Tibial artery (tissue), 4 donors: ENCODE results near the gene KDM2B.

ENCODE experiments used
- DNase-seq, 2 donors: peaks; one replicate each; pipeline ENCODE4 v3.0.0-alpha.2; 2019
- H3K27ac ChIP-seq, 2 donors: fragments of 200-600 bp; sonication (generic) in 1 of 2; 1 replicate in 1 of 2; 2 replicates in 1 of 2; pipeline ENCODE4 v1.5.1; 2018 to 2019; ENCODE audit warnings: mild to moderate bottlenecking in 1 of 2
- H3K27me3 ChIP-seq, 2 donors: fragments of 200-600 bp; sonication (generic) in 1 of 2; one replicate each; pipeline versions ENCODE4 v1.5.1 to v1.6.0; 2016 to 2019
- H3K36me3 ChIP-seq, 3 donors: fragments of 200-600 bp; sonication (generic) in 2 of 3; one replicate each; pipeline ENCODE4 v1.5.1; 2016 to 2019; ENCODE audit warnings: mild to moderate bottlenecking in 2 of 3
- H3K4me1 ChIP-seq, 4 donors: fragments of 200-600 bp; sonication (generic) in 2 of 4; 1 replicate in 3 of 4; 2 replicates in 1 of 4; pipeline ENCODE4 v1.5.1; 2016 to 2019
- H3K4me3 ChIP-seq, 2 donors: fragments of 200-600 bp; sonication (generic) in 1 of 2; 1 replicate in 1 of 2; 2 replicates in 1 of 2; pipeline ENCODE4 v1.5.1; 2018 to 2019; ENCODE audit warnings: mild to moderate bottlenecking in 2 of 2
- H3K9me3 ChIP-seq, 3 donors: fragments of 200-600 bp; sonication (generic) in 1 of 3; one replicate each; pipeline ENCODE4 v1.5.1; 2016 to 2019
- intact Hi-C: fragments of 100-400 bp; cut with DNase I; formaldehyde crosslinking; loops from one replicate; pipeline ENCODE4 v1.15.0; 2023; ENCODE audit warnings: low total_unique reads
- TF ChIP-seq, protein P1 (sequence below), 2 experiments: fragments of 200-600 bp in 1 of 2; fragments of 450-650 bp in 1 of 2; IDR thresholded peaks; one replicate each; pipeline ENCODE4 v1.5.1; 2017 to 2019; ENCODE audit warnings: antibody characterized with exemption in 2 of 2, mild to moderate bottlenecking in 1 of 2, moderate library complexity in 1 of 2

The KDM2B gene

DNA sequence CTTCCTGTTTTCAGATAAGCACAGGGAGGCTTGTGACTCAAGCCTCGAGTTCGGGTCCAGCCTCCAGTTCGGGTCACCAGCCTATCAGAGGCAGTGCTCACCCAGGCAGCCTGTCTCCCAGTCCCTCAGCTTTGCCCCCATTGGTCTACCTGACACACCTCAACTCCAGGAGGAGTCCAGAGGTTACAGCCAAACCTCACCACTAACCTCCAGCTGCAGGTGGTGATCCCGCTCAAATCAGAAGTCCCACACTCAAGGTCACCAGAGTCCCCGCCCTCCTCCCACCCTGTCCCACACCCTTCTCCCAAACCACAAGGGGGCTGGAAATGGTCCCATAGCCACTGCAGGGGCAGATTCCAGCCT, 42.1 kb downstream of the KDM2B start:
- intact Hi-C loops = loop anchor here (5.0 kb wide), 2 partner anchors 36 to 39 kb away; no protein-coding TSS in a partner anchor
- no peak for DNase-seq
- Histone ChIP-seq H3K4me1 (peaks cover 0 to 28% (median 19%) of the 10 kb centered on the region in 4 donors), H3K27ac (peak overlapping the region in 1 of 2 donors; percentile 75), H3K36me3 (peaks cover 0 to 6% (median 0%) of the 10 kb centered on the region in 3 donors), H3K27me3 (no peaks in the 10 kb centered on the region), H3K4me3 (no peak overlapping the region), H3K9me3 (no peaks in the 10 kb centered on the region)
- TF ChIP-seq, protein P1, sequence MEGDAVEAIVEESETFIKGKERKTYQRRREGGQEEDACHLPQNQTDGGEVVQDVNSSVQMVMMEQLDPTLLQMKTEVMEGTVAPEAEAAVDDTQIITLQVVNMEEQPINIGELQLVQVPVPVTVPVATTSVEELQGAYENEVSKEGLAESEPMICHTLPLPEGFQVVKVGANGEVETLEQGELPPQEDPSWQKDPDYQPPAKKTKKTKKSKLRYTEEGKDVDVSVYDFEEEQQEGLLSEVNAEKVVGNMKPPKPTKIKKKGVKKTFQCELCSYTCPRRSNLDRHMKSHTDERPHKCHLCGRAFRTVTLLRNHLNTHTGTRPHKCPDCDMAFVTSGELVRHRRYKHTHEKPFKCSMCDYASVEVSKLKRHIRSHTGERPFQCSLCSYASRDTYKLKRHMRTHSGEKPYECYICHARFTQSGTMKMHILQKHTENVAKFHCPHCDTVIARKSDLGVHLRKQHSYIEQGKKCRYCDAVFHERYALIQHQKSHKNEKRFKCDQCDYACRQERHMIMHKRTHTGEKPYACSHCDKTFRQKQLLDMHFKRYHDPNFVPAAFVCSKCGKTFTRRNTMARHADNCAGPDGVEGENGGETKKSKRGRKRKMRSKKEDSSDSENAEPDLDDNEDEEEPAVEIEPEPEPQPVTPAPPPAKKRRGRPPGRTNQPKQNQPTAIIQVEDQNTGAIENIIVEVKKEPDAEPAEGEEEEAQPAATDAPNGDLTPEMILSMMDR (IDR thresholded peaks at IDR 0.05) = no peak

DNA sequence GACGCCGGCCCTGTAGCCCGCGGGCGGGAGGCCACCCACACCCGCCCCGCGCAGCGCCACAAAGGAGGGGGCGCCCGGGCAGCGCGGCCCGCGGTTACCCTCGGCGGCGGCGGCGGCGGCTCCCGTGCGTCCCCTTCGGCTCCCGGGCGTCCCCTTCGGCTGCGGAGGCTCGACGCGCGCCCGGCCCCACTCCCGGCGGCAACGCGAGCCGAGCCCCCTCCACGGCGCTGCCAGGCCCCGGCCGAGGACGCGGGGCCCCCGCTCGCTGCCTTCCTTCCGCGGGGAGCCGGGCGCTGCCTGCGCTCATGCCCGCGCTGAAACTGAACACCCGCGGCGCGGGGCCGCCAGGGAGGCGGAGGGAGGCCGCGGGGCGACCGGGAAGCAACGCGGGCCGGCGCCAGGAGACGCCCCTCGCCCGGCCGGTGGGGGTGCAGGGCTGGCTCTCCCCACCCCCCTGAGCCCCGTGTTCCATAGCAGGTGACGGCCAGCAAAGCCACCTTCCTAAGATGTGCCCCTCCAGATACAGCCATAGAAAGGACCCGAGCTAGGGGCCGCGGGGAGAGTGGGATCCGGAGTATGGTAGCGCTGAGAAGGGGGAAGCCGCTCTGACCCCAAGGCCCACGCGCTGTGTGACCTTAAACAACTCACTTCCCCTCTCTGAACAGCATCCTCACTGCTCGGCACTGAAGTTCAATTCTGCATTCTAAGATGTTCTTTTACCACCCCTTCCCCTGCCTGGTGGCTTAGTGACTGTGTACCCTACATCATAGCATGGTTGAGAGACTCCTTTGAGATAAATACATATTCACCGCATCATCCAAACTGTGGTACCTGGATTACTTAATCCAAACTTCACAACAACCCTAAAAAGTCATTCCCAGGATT, 42.8 kb downstream of the KDM2B start:
- DNase-seq = no peak
- H3K36me3 ChIP-seq = peaks cover 0 to 9% (median 0%) of the 10 kb centered on the region in 3 donors
- H3K9me3 ChIP-seq = no peaks in the 10 kb centered on the region
- H3K27ac ChIP-seq = peak overlapping the region; percentile 75 to 81
- intact Hi-C loops = loop anchor here (5.0 kb wide), 2 partner anchors 36 to 39 kb away; no protein-coding TSS in a partner anchor
- H3K4me1 ChIP-seq = peaks cover 0 to 28% (median 19%) of the 10 kb centered on the region in 4 donors
- TF ChIP-seq, protein P1 (IDR thresholded peaks at IDR 0.05) = no peak
- H3K27me3 ChIP-seq = no peaks in the 10 kb centered on the region
- H3K4me3 ChIP-seq = peak overlapping the region; percentile 62 to 88

DNA sequence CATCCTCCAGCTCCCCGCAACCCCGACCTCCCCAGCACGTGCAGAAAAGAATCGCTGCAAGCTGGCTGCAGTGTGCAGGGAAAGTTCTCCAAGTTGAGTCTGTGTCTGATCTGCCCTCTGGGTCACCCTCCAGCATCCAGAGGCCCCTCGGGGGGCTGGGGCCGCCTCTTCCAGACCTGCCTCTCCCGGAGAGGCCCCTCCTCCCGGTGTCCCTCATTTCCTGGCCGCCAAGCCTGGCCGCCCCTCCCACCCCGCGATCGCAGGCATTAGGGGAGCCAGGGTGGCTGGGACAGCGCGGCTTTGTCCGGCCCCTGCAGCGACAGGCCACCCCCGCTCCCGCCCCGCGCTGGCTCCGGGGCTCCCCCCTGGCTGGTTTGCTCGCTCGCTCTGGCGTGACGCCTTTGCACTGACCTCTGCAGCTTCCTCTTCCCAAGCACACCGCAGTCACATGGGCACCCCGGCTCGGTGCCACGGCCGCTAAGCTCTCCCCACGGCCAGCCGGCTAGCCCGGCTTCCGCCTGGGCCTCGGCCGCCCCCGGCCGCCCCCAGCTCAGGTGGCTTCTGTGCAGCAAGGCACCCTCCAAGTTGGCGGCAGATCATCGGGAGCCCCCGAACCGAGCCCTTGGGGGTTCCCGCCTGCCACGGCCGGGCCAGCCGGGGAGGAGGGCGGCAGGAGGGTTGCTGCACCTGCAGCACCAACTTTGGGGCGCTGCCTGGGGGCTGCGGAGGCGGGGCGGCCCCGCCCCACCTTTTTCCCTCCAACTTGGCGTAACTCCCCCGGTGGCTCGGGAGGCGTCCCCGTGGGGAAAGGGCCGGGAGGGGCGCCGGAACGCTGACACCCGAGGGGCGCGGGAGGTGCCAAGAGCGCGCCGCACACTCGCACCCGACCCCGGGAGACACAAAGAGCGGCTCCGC, 43.7 kb downstream of the KDM2B start:
- peaks cover 0 to 28% (median 19%) of the 10 kb centered on the region in 4 donors for H3K4me1 ChIP-seq
- peak overlapping the region; percentile 62 to 88 for H3K4me3 ChIP-seq
- H3K27me3 ChIP-seq = no peaks in the 10 kb centered on the region
- no peaks in the 10 kb centered on the region for H3K9me3 ChIP-seq
- peaks cover 0 to 15% (median 0%) of the 10 kb centered on the region in 3 donors for H3K36me3 ChIP-seq
- intact Hi-C loops = loop anchor here (5.0 kb wide), 2 partner anchors 35 to 40 kb away; no protein-coding TSS in a partner anchor
- peak overlapping the region; percentile 75 to 81 for H3K27ac ChIP-seq
- TF ChIP-seq, protein P1 (IDR thresholded peaks at IDR 0.05) = no peak
- DNase-seq = peak; percentile 85 to 94

DNA sequence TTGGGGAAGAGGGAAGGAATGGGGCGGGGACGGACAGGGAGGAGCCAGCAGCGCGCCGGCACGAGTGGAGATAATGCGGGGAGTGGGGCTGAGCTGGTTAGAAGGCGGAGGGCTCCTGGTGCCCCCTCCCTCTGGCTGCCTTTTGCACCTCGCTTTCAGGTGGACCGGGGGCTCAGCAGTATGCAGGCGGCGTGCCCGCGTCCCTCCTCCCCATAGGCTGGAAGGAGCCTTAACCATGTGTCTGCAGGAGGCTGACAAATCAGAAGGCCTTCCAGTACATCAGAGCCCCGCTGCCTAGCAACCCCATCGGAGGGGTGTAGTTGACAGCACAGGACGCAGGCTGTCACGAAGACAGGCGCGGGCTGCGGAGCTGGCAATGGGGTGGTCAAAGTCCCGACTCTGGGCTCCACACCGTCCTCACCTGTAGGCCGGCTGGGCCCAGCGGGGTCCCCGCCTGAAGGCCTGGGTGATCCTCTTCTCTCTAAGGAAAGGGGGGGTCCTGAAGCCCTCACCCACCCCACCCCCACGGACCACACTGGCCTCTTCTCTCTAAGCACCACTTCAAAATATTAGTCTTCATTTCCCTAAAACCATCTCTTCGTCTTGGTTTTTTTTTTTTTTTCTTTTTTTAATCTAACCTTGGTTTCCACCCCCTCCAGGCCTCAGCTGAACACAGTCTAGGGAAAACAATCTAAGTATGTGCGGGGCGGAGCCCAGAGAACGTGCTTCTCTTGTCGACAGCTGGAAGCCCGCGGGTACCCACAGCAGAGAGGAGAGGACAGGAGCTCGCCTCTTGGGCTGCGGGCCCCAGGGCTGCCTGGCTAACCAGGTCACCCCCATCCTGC, 44.5 kb downstream of the KDM2B start:
- Histone ChIP-seq H3K4me1 (peaks cover 0 to 28% (median 19%) of the 10 kb centered on the region in 4 donors), H3K9me3 (no peaks in the 10 kb centered on the region), H3K27me3 (no peaks in the 10 kb centered on the region), H3K27ac (peak overlapping the region; percentile 75 to 81), H3K4me3 (peak overlapping the region; percentile 62 to 88), H3K36me3 (peaks cover 0 to 22% (median 0%) of the 10 kb centered on the region in 3 donors)
- intact Hi-C loops = loop anchor here (5.0 kb wide), 2 partner anchors 34 to 41 kb away; no protein-coding TSS in a partner anchor
- DNase-seq = peak; percentile 93 to 95
- TF ChIP-seq, protein P1 (IDR thresholded peaks at IDR 0.05) = no peak
